Measurements from ENCODE around the gene JAKMIP1.

JAKMIP1 gene

DNA sequence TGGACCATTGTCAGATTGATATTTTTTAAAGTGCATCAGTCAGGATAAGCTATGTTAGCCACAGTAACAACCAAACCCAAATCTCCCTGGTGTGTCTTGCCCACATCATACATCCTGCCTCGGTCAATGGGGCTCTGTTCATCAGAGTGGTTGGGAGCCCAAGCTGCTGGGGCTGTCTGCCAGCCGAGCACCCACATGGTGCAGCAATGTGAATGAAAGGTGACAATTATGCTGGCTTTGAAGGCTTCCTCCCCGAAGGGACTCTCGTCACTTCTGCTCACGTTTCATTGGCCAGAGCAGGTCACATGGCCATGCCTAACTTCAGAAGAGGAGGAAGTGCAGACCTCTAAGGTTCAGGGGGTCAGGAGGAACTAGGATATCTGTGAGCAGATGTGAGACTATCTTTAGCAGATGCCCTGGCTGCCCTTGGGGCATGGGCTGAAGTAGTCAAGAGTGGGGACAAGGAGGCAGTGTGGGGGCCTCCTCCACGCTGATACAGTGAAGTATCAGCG lies 1.3 kb upstream of the JAKMIP1 start:
- DNase-seq (ENCODE audit: low read depth), result no peak

DNA sequence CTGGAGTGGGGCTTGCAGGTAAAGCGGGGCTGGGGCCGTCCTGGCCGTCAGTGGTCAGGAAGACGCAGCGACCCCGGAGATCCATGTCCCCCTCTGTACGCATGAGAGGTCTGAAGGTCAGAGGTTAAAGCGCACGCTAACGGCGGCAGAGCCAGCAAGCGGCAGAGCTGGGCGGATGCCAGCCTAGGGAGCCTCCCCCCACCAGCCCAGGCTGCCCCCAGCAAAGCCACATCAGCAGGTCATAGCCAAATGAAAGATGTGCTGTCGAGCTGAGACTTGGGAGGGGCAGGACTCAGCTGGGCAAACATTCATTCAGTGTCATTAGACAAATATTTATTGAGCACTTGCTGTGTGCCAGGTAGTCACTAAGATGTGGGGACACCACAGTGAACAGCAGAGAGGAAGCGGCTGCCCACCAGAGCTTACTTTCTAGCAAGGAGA lies 593 bp upstream of the JAKMIP1 start:
- no peak for DNase-seq (ENCODE audit: low read depth)

DNA sequence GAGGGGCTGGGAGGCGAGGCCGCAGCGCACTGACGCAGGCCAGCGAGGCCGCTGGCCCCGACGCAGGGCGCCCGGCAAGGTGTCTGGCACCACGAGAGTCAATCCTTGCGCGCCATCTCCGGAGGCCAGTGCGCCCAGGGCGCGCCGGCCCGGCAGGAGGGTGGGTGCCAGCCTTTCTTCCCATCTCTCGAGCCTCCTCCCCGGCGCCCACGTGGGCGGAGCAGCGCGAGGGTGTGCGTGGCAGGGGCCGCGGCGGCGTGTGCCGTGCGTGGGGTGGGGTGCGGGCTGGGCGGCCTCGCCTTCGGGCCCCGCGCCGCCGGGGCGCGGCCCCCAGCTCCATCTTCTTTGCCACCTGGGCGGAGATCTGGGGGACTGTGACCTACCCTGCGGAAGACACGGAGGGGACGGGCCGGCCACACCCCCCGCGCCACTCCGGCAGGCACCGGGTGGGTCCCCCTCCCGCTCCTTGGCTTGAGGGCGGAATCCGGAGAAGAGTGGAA lies 877 bp downstream of the JAKMIP1 start:
- DNase-seq (ENCODE audit: low read depth), result no peak

DNA sequence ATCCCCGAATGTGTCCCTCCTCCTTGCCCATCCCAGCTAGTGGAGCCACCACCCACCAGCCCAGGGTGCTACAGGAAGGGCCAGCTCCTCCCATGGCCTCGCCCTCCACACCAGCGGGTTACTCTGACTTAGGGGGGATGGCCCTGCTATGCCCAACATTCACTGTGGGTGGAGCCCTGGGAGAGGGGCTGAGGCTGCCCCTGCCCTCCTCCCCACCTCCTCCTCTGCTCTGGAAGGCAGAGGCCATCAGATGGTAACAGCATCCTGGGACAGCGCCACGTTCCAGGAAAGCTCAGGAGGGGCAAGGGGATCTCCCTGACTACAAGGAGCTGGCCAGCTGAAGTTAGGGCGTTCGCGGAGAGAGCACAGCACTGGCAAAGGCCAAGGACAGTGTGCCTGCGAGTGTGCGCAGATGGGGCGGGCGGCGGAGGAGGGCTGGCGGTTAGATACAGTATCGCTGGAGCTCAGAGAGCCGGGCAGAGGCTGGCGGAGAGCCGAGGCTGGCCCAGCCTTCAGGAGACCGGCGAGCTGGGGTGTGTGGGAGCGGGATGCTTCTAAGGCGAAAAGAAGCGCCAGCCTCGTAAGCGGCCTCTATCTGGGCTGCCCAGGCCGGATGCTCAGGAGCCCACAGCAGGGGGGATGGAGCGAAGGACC lies 1.5 kb downstream of the JAKMIP1 start:
- DNase-seq (ENCODE audit: low read depth), result no peak

DNA sequence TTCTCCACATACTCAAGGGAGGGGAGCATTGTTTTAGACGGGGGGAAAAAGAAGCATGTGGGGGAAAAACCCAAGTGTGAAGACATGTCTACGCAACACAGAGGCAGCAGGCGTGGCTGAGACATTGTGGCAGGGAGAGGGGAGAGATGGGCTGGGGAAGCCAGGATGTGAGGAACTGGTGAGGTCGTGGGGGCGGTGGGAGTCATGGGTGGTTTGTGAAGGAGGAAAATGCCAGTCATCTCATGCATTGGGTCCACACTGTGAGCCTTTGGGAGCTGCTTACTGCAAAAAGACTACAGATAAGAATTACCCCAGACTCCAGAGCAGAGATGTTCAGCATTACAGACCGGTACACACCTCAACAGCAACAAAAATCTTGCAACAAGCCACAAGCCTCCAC lies 2.1 kb downstream of the JAKMIP1 start:
- peak; percentile 73 for DNase-seq (ENCODE audit: low read depth)

DNA sequence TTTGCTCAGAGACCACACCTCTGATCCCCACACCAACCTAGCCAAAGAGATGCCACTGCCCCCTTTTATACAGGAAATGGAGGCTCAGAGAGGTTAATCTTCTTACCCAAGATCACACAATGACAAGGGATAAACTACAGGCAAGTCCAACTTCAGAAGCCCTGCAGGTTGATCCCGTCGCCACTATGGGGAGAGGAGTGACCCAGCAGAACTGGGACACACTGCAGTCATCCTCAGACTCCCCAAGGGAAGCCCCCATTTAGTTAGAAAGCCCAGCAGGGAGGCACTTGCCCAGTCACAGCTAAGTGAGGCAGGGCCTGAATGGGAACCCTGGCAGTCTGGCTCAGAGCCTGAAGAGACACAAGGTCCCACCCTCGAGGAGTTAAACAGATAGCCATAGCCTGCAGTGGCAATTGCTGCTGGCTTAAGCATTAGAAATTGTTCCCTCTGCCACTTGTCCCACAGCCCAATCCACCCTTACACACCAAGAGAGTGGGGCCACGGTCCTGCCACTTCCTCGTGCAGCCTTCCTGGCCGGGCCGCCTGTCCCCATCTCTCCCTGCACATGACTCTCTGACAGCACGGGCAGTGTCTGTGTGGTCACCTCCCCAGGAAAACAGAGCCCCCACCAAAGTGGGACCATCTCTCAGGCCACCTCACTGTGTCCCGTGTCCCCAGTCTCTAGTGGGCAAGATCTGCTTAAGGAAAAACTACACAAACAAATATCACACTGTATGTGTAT lies 2.7 kb downstream of the JAKMIP1 start:
- no peak for DNase-seq (ENCODE audit: low read depth)

DNA sequence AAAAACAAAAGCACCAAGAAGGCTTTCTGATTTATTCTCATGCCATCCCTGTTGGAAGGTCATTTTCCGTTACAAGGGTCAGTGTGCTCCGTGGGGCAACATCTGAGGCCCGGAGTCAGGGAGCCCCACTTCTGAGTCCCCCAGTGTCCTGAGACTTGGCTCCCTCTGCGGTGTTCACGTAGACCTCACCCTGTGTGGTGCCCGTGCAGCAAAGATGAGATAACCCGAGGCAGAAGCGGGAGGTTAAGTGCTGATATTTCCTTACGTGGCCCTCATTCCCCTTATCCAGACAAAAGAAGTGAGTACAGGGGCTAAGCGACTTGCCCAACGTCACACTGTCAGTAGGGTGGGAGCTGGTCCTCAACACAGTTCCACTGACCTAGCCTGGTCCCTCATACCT lies 3.5 kb downstream of the JAKMIP1 start:
- no peak for DNase-seq (ENCODE audit: low read depth)

DNA sequence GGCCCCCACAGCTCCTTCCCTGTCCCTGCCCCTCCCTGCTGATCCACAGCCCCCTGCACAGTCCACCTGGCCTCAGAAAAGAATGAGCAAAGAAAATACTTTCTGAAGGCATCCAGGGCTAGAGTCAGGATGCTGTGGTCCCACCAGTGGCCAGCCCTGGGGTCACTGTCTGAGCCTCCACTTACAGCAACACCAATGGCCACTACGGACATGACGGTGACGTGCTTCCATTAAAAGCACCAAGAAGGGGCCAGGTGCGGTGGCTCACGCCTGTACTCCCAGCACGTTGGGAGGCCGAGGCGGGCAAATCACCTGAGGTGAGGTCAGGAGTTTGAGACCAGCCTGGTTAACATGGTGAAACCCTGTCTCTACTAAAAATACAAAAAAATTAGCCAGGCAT lies 4.0 kb downstream of the JAKMIP1 start:
- no peak for DNase-seq (ENCODE audit: low read depth)

DNA sequence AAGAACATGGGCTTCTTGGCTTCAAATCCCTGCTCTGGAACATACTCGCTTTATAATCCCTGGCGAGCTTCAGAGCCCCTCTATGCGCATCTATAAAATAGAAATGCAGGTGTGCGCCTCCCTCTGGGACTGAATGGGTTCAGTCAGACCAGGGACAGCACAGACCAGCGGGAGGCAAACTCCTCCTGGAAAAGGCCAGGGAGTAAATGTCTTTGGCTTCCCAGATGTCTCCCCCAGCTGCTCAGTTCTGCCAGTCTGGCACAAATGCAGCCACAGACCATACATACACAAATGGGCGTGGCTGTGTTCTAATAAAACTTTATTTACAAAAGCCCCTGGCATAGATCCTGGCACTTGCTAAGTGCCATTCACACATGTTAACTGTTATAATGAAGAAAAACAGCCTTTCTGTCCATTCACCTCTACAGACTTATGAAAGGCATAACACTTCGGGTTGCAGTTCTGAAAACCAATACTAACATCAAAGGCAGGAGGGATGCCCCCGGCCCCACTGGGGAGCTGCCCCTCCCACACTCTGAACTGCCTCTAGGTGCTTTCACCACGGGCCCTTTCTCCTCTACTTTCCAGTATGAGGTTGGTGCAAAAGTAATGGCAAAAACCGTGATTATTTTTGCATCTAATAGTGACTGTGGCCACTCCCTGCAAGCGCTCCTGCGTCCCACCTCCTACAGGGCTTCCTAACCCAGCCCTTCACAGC lies 4.6 kb downstream of the JAKMIP1 start:
- DNase-seq (ENCODE audit: low read depth), result no peak

DNA sequence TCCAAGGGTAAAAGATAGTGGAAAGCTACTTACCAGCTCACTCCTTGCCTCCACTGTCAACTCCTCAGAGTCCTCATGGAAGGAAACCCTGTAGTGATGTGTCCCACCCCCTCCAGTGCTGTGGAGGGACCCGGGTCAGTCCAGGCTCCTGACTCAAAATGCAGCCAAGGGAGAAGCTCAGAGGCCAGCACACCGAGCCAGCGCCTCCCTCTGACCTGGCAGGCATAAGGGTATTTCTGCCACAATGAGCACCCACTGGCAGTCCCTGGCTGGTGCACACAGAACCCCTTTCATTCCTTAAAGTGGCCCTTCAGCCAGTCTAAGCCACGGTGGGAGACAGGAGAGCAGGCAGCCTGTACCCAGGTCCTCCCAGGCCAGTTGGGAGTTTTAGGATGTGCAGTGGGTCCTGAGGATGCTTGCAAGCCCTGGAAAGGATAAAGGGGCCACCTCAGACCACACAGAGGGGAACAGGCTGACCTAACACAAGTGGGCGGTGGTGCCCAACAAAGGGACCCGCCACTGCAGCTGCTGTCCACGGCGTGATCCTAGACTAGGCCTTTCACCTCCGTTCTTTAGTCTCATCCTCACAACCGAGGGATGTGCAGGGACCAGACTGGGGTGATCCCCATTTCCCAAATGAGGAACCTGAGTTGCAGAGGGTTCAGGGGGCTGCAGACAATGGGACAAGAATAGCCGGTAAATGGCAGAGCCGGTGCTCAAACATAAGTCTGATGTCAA lies 5.7 kb downstream of the JAKMIP1 start:
- no peak for DNase-seq (ENCODE audit: low read depth)

DNA sequence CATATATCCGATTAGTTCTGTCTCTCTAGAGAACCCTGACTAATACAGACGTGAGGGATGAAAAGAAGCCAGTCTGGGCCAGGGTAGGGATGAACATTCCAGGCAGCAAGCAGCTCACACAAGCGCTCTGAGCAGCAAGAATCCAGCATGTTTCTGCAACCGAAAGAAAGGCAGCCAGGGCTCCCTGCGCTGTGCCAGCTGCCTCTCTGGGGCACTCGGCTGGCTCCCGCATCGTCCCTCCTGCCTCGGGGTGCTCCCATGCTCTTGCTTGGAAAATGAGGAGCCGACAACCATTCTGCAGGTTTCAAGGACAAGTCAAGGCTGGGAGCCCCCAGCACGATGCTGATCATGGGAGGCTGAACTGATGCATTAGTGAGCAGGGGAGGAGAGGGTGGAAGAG lies 7.0 kb downstream of the JAKMIP1 start:
- no peak for DNase-seq (ENCODE audit: low read depth)

DNA sequence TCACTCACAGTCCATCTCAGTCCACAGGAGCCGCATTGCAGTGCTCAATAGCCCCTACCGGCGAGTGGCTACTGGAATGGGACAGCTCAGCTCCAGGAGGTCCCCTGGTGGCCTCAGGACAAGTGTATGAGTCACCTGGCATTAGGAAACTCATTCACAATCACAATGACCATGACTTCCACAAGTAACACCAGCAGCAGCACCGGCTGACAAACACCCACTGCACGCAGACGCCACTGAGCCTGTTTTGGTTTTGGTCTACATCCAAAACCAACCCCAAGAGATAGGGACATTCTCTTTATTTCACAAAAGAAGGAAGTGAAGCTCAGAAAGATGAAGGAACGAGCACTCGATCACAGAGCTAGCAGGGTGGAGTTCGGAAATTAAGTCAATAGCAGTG lies 8.1 kb downstream of the JAKMIP1 start:
- no peak for DNase-seq (ENCODE audit: low read depth)

DNA sequence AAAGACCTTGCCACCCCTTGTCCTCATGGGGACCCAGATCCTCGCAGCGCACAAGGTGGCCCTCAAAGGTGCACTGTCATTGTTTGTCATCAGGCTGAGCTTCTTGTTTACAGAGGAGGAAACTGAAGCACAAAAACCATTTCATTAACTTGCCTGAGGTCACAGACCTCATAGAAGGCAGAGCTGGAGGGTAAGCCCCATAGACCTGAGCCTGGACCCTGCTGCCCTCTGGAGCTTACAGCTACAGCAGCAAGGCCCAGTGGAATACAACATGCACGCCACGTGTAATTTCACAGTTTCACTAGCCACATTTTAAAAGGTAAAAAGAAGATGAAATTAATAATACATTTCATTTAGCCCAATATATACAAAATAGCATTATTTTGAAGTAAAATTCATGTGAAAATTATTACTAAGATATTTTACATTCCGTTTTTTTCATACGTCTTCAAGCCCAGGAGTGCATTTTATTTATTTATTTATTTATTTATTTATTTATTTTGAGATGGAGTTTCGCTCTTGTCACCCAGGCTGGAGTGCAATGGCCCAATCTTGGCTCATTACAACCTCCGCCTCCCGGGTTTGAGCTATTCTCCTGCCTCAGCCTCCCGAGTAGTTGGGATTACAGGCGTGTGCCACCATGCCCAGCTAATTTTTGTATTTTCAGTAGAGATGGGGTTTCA lies 8.8 kb downstream of the JAKMIP1 start:
- no peak for DNase-seq (ENCODE audit: low read depth)

DNA sequence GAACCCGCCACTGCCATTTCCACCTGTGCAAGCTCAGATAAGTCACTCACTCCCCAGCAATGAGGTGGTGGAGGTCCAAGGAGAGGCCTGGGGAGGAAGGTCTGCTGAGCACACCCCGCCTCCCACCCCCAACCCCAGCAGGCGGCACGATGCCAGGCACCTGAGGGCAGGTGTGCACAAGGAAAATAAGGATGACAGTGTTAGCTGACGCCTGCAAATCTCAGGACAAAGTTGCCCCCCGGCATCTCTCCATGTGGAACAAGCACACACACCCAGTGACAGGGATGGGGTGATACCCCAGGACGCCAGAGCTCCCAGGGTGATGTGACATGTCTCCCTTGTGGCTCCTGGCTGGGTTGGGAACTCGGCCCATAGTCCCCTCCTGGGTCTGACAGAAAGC lies 9.9 kb downstream of the JAKMIP1 start:
- no peak for DNase-seq (ENCODE audit: low read depth)

DNA sequence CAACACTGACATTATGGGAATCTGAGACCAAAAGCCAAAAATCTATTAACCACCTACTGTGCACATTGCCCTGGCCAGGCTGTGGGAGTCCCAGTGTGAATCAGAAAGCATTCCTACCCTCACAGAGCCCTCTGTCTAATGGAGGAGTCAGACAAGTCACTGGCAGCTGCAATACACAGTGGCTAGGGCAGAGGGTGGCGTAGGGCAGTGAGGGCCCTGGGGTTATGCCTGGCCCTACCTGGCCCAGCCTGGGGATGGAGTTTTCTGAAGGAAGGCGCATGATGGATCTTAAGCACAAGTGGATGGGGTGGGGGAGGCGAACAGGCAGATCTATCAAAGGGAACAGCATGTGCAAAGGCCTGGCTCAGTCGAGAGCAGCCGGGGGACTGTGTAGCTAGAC lies 10.8 kb downstream of the JAKMIP1 start:
- no peak for DNase-seq (ENCODE audit: low read depth)

DNA sequence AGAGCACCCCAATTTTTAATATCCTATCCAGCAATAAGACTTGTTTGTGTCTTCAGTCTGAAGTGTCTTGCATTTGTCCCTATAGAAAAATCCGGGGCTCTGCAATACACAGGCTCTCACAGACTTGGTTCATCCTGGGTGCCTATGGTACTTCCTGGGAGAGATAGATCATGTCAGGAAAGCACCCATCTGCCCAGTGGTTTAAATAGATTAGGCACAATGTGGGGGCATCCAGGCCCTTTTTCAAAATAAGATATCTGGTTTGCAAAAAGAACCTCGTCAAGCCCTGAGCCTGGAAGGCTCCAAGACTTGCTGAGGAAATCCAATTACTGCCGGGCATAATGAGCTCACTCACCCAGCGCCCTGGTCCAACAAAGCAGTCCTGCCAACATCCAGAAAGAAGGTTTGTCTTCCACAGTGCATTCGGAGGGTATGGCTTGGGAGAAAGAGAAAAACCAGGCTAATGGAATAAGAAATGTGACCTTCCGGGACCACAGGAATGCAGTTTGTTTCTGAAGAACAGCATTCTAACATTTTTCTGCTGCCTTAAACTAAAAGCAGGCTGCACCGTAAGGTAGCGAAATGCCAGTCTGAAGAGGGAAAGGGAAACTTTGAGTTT lies 11.6 kb downstream of the JAKMIP1 start:
- DNase-seq (ENCODE audit: low read depth), result no peak

DNA sequence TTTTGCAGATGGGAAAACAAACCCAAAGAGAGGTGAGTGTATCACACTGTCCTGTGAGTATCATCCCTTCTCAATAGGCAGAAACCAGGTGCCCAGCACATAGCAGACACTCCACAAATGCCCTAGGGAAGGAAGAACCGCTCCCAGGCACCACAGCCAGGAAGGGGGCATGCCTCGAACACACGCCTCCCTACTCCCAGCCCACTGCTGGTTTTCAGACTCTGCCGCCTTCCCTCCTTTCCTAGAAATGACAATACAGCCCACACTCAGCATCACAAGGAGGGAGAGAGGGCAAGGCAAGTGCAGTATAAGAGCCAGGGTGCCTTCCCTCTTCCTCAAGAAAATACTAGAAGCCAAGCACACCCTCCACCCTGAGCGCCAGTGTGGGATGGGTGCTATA lies 16.2 kb downstream of the JAKMIP1 start:
- no peak for DNase-seq (ENCODE audit: low read depth)

DNA sequence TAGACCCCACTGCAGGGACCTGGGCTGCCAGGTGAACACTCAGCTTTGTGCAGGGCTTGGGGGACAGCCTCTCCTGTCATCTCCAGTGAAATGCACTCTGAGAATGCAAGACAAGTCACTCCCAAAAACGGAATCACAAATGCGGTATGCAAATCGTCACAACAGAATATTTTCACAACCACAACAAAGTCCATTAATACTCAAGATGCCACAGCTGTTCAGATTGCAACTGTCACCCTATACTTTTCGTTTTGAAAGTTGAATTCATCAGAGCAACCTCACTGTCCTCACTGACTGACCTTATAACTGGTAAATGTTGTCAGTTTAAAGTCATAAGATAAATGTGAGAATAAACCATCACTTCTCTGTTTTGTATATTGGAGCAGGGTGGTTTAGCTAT lies 16.6 kb downstream of the JAKMIP1 start:
- DNase-seq (ENCODE audit: low read depth), result no peak

DNA sequence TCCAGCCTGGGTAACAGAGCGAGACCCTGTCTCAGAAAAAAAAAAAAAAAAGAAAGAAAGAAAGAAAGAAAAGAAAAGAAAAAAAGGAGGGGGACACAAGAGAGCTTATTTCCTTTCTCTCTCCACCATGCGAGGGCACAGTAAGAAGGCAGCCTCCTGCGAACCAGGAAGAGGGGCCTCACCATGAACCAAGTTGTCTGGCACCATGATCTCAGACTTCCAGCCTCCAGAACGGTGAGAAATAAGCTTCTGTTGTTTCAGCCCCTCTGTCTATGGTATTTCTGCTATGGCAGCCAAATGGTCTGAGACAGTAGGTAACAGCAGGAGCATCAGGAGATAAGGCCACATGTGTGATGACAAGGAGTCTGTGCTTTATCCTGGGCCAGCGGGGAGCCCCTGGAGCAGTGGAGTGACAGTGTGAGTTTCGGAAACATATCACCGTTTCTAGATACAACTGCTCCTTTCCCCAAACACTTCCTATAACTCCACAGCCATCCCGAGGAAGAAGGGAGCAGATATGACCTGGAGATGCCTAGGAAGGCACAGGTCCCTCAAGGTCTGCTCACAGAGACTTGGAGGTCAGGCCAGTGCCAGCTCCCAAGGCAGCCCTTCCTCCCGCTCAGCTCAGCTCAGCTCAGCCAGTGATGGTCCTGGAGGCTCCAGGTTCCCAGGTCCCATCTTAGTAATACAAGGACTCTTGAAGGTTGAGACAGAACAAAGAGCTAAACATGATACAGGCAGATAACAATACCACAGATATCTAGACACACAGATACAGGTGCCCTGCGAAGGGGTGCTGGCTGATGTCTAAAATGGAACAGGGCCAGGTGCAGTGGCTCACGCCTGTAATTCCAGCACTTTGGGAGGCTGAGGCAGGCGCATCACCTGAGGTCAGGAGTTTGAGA lies 17.7 kb downstream of the JAKMIP1 start:
- no peak for DNase-seq (ENCODE audit: low read depth)
